GM18873 (cell line): ENCODE measurements around the gene FNDC3B.

ENCODE experiments used
- ATAC-seq: cut with Tn5 transposase; IDR thresholded peaks from one replicate; pipeline ENCODE4 v1.9.1; 2021; ENCODE audit warnings: mild to moderate bottlenecking, moderate library complexity, moderate number of reproducible peaks; ENCODE audit not compliant: unreplicated experiment, low FRiP score

Gene FNDC3B

GRCh38 chr3:172370419-172370818 is 331.0 kb downstream of the FNDC3B start:
- ATAC-seq, result no peak

GRCh38 chr3:172371544-172371943 is 332.2 kb downstream of the FNDC3B start:
- no peak for ATAC-seq

- no peak for ATAC-seq
These were observed 333.5 kb downstream of the FNDC3B start for GRCh38 chr3:172372895-172373294.

- no peak for ATAC-seq
These were observed 334.5 kb downstream of the FNDC3B start for GRCh38 chr3:172373912-172374311.

- no peak for ATAC-seq
These were observed 335.9 kb downstream of the FNDC3B start for GRCh38 chr3:172375206-172375850.

- ATAC-seq, result no peak
These were observed 337.0 kb downstream of the FNDC3B start for GRCh38 chr3:172376402-172376801.

- ATAC-seq, result no peak
These were observed 337.5 kb downstream of the FNDC3B start for GRCh38 chr3:172376881-172377280.

GRCh38 chr3:172378439-172378838 is 339.1 kb downstream of the FNDC3B start:
- ATAC-seq, result no peak

- no peak for ATAC-seq
These were observed 340.0 kb downstream of the FNDC3B start for GRCh38 chr3:172379372-172379771.

GRCh38 chr3:172380632-172381031 is 341.3 kb downstream of the FNDC3B start:
- ATAC-seq, result no peak

GRCh38 chr3:172383306-172383796 is 344.0 kb downstream of the FNDC3B start:
- no peak for ATAC-seq

GRCh38 chr3:172384836-172385235 is 345.5 kb downstream of the FNDC3B start:
- no peak for ATAC-seq

- no peak for ATAC-seq
These were observed 348.4 kb downstream of the FNDC3B start for GRCh38 chr3:172387728-172388127.

- ATAC-seq, result no peak
These were observed 349.2 kb downstream of the FNDC3B start for GRCh38 chr3:172388412-172389078.

GRCh38 chr3:172390792-172391191 is 351.4 kb downstream of the FNDC3B start:
- no peak for ATAC-seq

- ATAC-seq, result no peak
These were observed 352.4 kb downstream of the FNDC3B start for GRCh38 chr3:172391592-172392302.

GRCh38 chr3:172394692-172395091 is 355.3 kb downstream of the FNDC3B start:
- ATAC-seq, result no peak

GRCh38 chr3:172396400-172396799 is 357.0 kb downstream of the FNDC3B start:
- ATAC-seq, result no peak

GRCh38 chr3:172397716-172398405 is 358.5 kb downstream of the FNDC3B start:
- no peak for ATAC-seq

- ATAC-seq, result no peak
These were observed 359.1 kb downstream of the FNDC3B start for GRCh38 chr3:172398484-172398883.

GRCh38 chr3:172402090-172402489 is 362.7 kb downstream of the FNDC3B start:
- ATAC-seq, result no peak
